SU-DHL-6 (cell line): ENCODE measurements around the gene NXPH1.

Experiments
- CTCF ChIP-seq: fragments of 200-600 bp; sonication (generic); IDR thresholded peaks from one replicate; pipeline ENCODE4 v1.5.1; 2017; ENCODE audit warnings: antibody characterized with exemption, mild to moderate bottlenecking, low read length, moderate library complexity; ENCODE audit not compliant: insufficient read depth, poor library complexity, severe bottlenecking
- EZH2phosphoT487 ChIP-seq: fragments of 200-600 bp; sonication (generic), shearing (Covaris generic); conservative IDR thresholded peaks from 2 replicates; pipeline ENCODE4 v1.6.1; 2018; ENCODE audit warnings: mild to moderate bottlenecking, antibody characterized with exemption, low read length, moderate library complexity, mixed read lengths

GRCh38 chr7:8465338-8465737 lies 31.9 kb downstream of the NXPH1 start:
- TF ChIP-seq CTCF (no peak), EZH2phosphoT487 (no peak)
